ENCODE data around the gene ADRB2.
"Not testable (repeated sequence)": the region's sequence is repeated elsewhere in the genome, so short reads cannot be mapped to it uniquely, and the experiment has no call there.

The ADRB2 gene

DNA sequence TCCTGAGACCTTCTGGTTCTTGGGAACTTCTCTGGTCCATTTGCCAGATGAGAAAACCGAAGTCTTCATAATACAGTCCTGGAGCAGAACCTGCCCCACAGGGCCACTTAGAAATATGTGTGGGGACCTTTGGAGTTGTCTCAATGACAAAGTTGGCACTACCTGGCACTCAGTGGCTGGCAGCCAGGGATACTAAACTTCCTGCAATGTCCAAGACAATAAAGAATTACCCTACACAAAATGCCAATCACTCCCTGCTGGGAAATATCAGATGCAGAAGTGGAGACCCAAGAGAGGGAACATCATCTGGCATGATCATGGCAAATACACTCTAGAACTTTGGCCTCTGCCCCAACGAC is 29.6 kb downstream of the ADRB2 start:
- DNase-seq: no peak

DNA sequence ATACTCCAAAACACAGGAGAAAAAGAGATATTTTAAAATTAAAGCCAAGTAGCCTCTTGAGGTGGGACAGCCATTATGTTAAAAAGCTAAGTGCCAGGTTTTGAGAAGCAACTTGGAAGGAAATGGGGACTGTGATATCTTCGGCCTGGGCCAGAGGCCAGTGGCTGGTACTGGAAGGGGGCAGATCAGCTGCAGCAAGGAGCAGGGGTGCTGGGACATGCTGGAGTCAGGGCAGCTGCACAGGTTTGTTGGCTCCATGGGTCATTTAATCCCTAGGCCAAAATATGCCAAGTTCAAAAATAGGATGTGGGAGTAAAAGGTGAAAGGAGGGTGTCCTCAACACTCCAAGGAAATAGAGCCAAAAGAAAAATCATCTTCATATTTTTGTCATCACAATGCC is 30.0 kb downstream of the ADRB2 start:
- no peak for DNase-seq

DNA sequence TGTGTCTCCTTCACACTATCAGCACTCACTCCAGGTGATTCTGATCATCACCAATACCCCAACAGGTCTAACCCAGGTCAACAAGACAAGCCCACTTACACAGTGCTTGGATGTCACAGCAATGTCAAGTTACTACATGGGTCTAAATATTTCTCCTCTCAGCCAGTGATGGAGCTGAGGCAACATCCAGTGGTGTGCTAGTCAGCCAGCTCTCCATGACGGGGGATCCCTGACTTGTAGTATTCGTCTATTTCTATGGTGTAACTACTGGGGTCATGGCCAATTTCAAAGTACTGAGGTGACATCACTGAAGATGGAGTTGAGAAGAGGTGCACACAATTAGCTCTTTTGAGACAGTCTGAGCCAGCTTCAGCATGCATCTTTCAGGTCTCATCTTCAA is 31.1 kb downstream of the ADRB2 start:
- no peak for DNase-seq

- DNase-seq: no peak
These were observed 31.7 kb downstream of the ADRB2 start for GRCh38 chr5:148858106-148858505.

DNA sequence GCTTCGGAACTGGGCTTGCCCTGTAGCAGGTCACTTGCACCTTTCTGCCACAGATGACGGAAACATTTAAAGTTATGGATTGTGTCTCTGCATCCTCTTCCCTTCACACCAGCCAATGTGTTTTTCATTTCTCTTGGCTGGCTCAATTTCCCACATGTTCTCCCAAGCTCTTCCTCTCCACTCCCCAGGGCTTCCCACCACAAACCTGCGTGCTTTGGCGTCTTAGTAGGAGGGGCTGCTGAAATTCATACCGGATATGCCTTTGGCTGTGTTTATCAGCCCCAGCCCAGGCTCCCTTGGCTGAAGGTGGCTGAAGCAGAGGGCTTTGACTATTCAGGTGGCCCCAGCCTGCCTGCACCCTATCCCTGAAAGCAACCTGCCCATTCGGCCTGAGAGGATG is 32.1 kb downstream of the ADRB2 start:
- DNase-seq: no peak

GRCh38 chr5:148859703-148860102 is 33.3 kb downstream of the ADRB2 start:
- DNase-seq: no peak

DNA sequence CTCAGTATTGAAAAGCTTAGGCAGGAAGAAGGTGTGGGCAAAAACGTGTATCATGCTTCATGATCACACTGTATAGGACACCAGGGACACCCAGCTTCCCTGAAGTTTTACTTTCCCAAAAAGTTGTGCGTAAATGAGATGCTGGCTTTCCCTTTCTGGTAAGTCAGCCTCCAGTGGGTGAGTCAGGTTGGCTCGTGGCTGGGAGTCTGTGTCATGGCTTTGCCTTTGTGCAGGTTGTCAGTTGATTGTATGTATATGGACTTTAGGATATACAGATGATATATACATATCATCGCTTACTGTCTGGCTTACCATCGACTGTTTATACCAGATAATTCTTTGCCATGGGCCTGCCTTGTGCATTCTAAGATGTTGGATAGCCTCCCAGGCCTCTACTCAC is 34.2 kb downstream of the ADRB2 start:
- DNase-seq: no peak

DNA sequence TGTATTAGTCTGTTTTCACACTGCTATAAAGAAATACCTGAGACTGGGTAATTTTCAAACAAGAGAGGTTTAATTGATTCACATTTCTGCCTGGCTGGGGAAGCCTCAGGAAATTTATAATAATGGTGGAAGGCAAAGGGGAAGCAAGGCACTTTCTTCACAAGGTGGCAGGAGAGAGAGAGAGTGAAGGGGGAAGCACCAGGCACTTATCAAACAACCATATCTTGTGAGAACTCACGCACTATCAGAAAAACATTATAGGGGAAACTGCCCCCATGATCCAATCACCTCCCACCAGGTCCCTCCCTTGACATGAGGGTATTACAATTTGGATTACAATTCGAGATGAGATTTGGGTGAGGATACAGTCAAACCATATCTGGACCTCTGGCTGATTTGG is 34.7 kb downstream of the ADRB2 start:
- DNase-seq: no peak

- DNase-seq: no peak
These were observed 35.3 kb downstream of the ADRB2 start for GRCh38 chr5:148861696-148862095.

- no peak for DNase-seq
These were observed 37.9 kb downstream of the ADRB2 start for GRCh38 chr5:148864113-148864841.

GRCh38 chr5:148866024-148866423 is 39.6 kb downstream of the ADRB2 start:
- no peak for DNase-seq

- no peak for DNase-seq
These were observed 46.7 kb downstream of the ADRB2 start for GRCh38 chr5:148873120-148873519.

- no peak for DNase-seq
These were observed 47.5 kb downstream of the ADRB2 start for GRCh38 chr5:148873690-148874485.

- no peak for DNase-seq
These were observed 48.9 kb downstream of the ADRB2 start for GRCh38 chr5:148875205-148875875.

GRCh38 chr5:148877436-148877835 is 51.0 kb downstream of the ADRB2 start:
- DNase-seq: not testable (repeated sequence)

Data from SHP77 (cell line).